Fibroblast of skin of right quadriceps (primary cell): ENCODE measurements around the gene GPR150.

ENCODE experiments used
- DNase-seq: peaks from one replicate; pipeline ENCODE4 v3.0.0-alpha.2; 2013

GPR150 gene

DNA sequence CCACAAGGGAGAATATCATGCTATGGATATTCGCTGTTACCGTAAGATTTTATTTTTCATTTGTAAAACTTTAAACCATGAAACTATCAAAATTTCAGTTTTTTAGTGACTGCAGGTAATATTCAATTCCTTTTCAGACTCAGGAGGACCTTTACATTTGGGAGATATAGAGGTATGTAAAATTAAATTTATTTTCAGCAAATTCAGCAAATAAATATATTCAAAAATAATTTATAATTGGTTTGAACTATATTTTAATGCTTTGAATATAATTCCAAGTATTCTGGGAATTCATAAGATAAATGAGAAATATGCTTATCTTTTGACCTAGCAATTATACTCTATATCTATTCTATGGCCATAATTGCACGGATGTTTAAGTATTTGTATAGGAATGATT, 34.3 kb downstream of the GPR150 start:
- no peak for DNase-seq

- DNase-seq: no peak
Measured at GRCh38 chr5:95655575-95655974, 35.7 kb downstream of the GPR150 start.

DNA sequence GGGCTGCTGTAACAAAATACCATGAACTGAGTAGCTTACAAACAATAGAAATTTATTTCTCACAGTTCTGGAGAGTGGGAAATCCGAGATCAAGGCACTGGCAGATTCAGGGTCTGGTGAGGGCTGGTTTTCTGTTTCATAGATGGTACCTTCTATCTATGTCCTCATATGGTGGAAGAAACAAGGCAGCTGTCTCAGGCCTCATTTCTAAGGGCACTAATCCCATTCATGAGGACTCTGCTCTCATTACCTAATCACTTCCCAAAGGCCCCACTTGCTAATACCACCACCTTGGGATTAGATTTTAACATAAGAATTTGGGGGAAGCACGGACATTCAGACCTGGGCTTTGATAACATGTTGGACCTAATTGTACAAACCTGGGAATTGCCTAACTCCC, 40.2 kb downstream of the GPR150 start:
- no peak for DNase-seq

DNA sequence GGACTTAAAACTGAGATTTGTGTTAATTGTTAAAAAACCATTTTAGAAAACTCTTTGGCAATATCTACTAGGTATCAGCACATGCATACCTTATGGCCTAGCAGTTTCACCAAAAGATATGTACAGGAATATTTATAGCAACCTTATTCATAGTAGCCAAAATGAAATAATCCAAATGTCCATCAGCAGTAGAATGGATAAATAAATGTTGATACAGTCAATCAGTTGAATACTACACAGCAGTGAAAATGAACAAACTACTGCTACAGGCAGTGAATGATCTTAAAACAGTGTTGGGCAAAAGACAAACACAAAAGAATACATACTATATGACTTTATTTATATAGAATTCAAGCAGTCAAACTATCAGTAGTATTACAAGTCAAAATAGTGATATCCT, 43.1 kb downstream of the GPR150 start:
- DNase-seq: no peak

DNA sequence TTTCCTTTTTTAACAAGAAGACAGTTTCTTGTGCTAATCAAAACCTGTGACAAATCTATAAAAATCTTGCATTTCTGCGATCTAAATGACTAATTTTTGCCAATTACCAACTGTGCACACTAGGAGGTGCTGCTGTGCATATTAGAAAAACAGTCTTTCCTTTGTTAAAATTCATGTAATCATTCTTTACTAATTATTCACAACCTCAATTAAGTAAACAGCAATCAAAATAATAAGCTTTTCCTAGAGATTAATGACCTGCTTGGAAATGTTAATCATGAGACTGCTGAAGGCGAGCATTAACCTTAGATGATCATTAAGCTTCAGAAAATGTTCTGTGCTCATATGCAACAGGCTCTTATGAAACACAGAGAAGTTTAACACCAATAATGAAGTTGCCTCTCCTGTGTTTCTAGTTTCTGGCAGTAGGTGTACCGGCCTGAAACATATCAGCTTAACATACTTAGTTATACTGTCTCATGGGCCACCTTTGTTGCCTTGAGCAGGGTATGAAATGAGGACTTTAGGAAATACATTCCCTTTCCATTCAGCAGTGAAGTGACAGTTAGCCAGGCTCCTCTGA, 44.4 kb downstream of the GPR150 start:
- DNase-seq: peak; percentile 38

DNA sequence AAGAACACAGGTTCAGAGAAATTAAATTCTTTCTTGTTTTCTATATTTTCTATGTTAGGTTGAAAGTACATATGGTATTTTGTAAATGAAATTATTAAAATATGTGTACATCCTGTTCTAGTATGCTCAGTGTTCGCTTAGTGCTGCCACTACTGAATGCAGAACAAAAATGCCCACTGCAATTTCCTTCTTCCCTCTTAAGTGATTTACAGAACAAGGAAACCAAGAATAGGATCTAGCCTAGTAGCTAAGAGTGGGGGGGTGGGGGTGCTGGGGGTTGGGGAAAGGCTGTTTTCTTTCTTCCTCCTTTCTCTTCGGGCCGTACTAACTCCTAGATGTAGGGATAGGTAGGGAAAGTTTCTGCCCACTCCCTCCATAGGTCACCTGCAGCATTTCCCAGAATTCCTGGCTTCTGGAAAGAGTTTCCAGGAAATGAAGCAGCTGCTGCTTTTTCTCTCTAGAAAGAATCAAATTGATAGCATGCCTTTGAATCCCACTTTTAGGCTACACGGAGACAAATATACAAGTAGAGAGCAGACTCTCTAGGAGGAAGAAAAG, 47.3 kb downstream of the GPR150 start:
- DNase-seq: no peak

GRCh38 chr5:95667678-95668077, 47.8 kb downstream of the GPR150 start:
- no peak for DNase-seq

GRCh38 chr5:95668216-95668615, 48.3 kb downstream of the GPR150 start:
- DNase-seq: peak; percentile 54

DNA sequence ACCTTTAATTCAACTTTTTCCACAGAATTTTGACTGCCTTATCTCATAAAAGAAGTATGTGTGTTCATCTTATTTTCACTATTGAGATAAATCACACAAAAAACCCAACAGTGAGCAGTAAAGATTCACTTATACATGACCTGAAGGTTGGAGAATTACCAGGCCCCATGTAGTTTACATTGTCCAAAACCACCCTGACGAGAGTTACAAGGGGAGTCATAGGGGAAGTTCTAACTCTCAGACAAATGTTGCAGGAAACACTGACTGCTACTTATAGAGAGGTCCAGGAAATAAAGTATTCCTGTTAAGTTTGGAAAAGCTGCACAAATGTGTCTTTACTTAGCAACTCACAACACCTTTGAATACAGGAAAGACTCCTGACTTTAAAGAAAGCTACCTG, 48.8 kb downstream of the GPR150 start:
- DNase-seq: peak; percentile 16

DNA sequence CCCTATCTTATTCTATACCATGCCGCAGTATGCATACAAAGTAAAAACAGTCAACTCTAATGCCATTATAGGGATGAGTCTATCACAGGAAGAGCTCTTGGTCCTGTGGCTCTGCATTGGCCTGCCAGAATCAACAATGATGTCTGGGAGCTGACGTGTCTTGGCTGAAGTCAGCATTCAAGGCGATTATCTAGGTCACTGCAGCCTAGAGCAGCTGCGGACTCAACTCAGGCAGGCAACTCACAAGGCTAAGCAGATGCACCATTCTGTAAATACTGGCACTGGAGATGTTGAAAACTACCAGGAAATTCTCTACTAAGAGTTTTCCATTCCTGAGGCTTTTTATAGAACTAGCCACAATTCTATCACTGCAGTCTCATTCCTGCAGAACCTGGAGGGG, 49.7 kb downstream of the GPR150 start:
- peak; percentile 76 for DNase-seq

DNA sequence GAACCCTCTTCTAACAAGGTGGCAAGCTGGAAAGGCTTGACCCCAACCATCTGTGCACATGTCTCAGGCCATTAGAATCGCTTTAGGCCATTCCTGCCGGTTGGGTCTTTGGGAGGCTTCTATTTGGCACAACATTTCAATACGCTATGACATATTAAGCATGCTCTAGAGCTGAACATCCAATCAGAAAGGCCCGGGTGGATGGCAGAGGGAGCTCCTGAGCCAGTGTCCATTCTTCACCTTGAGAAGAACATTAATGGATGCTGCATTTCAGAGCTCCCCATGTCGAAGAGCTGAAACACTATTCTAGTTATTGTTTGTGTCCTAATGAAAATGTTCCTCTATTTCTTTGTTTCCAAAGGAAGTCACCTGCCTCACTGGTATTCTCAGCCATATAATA, 50.1 kb downstream of the GPR150 start:
- no peak for DNase-seq

DNA sequence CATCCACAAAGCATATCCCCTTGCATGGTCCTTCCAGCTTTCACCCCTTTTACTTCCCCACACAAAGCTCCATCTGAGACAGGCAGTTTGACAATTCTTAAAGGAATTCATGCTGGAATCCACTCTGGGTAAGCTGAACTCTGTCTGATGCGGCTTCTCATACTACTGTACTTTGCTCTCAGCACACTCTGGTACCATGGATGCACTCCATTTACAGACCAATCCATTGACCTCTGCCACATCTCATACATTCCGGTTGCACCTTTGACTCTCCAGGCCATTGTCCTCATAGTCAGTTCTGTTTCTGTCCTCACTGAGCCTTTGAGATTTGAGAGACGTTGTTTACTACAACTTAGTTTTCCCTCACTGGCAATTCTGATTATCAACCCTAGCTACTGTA, 50.7 kb downstream of the GPR150 start:
- DNase-seq: no peak
